Fibroblast of lung (primary cell): ENCODE results near the gene CCNJL. TPM values are rescaled to one million over a fixed set of nuclear protein-coding genes. Genes with fewer than 3 reads are reported as not detected.

ENCODE experiments used
- DNase-seq, 2 donors: peaks; one replicate each; pipeline versions ENCODE4 v3.0.0 to v3.0.0-alpha.2; 2010; ENCODE audit warnings: low read depth in 2 of 2
- H2AFZ ChIP-seq: 2 replicates; pipeline ENCODE4 v1.5.1; 2012; ENCODE audit warnings: low read length, control low read depth, inconsistent platforms
- H3K27ac ChIP-seq: 2 replicates; pipeline ENCODE4 v1.5.1; 2011; ENCODE audit warnings: low read length, control low read depth; ENCODE audit not compliant: insufficient read depth
- H3K27me3 ChIP-seq: 2 replicates; pipeline ENCODE4 v1.5.1; 2011; ENCODE audit warnings: mild to moderate bottlenecking, low read length; ENCODE audit not compliant: control insufficient read depth, insufficient read depth
- H3K36me3 ChIP-seq: 2 replicates; pipeline ENCODE4 v1.5.1; 2011; ENCODE audit warnings: low read length; ENCODE audit not compliant: control insufficient read depth, insufficient read depth
- H3K4me1 ChIP-seq: 2 replicates; pipeline ENCODE4 v1.5.1; 2011; ENCODE audit warnings: low read length; ENCODE audit not compliant: control insufficient read depth, insufficient read depth; ENCODE audit errors: extremely low read depth
- H3K4me2 ChIP-seq: 2 replicates; pipeline ENCODE4 v1.5.1; 2011; ENCODE audit warnings: low read length, control low read depth; ENCODE audit not compliant: insufficient read depth; ENCODE audit errors: extremely low read depth
- H3K4me3 ChIP-seq, 4 experiments: fragments of 200-600 bp in 1 of 4; sonication (generic) in 1 of 4; replicated peaks in 1 of 4; 2 replicates each; pipeline ENCODE4 v1.5.1; 2011 to 2016; ENCODE audit warnings: low read length in 4 of 4, low read depth in 3 of 4, mild to moderate bottlenecking in 3 of 4, control low read depth in 2 of 4, inconsistent platforms in 1 of 4, mixed read lengths in 1 of 4; ENCODE audit not compliant: insufficient read depth in 1 of 4; ENCODE audit errors: control extremely low read depth in 1 of 4
- H3K79me2 ChIP-seq: 2 replicates; pipeline ENCODE4 v1.5.1; 2012; ENCODE audit warnings: mild to moderate bottlenecking, low read length, inconsistent platforms; ENCODE audit not compliant: control insufficient read depth, insufficient read depth
- H3K9ac ChIP-seq: 2 replicates; pipeline ENCODE4 v1.5.1; 2011; ENCODE audit warnings: mild to moderate bottlenecking, low read length, control low read depth; ENCODE audit not compliant: insufficient read depth
- H3K9me3 ChIP-seq: 2 replicates; pipeline ENCODE4 v1.5.1; 2012; ENCODE audit warnings: low read depth, low read length; ENCODE audit not compliant: control insufficient read depth, insufficient read depth
- H4K20me1 ChIP-seq: 2 replicates; pipeline ENCODE4 v1.5.1; 2011; ENCODE audit warnings: low read length; ENCODE audit not compliant: control insufficient read depth, insufficient read depth; ENCODE audit errors: extremely low read depth
- EZH2 ChIP-seq: IDR thresholded peaks from 2 replicates; pipeline ENCODE4 v1.5.1; 2012; ENCODE audit warnings: low read length, control low read depth, mild to moderate bottlenecking; ENCODE audit errors: missing control alignments
- polyA plus RNA-seq, 2 donors: library from polyadenylated mRNA; depleted of rRNA in 1 of 2; stranded (reverse) in 1 of 2; unstranded in 1 of 2; fragments of >200 nt; gene quantifications; 2 replicates each; pipeline ENCODE4 v1.2.1, GENCODE V29; 2011 to 2012; ENCODE audit warnings: missing spikeins in 1 of 2
- total RNA-seq: library from RNA; depleted of rRNA; stranded (reverse); fragments of >200 nt; gene quantifications from 2 replicates; pipeline ENCODE4 v1.2.1, GENCODE V29; 2014
- TF ChIP-seq, protein P1 (sequence below), 2 donors: IDR thresholded peaks in 1 of 2; conservative IDR thresholded peaks in 1 of 2; 1 replicate in 1 of 2; 2 replicates in 1 of 2; pipeline ENCODE4 v1.5.1; 2011 to 2012; ENCODE audit warnings: low read length in 2 of 2, control low read depth in 1 of 2, inconsistent platforms in 1 of 2, low read depth in 1 of 2, mild to moderate bottlenecking in 1 of 2

Gene CCNJL
- total and polyA plus RNA-seq, 2 donors (not counting 1 experiment from before 2014, with no cell fraction given) = 0.73 TPM; not detected in 1

DNA sequence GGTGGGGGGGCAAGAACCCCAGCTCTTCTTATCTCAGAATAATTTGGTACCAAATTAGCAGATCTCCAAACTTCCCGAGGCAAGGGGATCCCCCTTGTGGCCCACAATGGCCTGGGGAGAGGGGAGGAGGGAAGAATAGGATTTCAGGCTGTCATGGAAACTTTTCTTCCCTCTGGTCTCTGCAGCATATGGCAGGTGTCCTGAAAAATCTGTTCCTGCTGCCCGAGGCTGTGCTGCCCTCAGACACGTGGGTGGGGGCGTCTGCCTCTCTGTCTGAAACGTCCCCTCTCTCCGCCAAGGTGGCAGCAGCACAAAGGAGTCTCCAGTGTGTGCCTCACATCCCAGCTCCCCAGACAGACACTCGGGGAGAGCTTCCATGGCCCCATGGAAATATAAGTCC is 34.0 kb downstream of the CCNJL start:
- no peak for DNase-seq
- Histone ChIP-seq H3K4me2 (no peak overlapping the region), H3K79me2 (no peaks in the 10 kb centered on the region), H3K9me3 (no peaks in the 10 kb centered on the region), H3K27me3 (no peaks in the 10 kb centered on the region), H2AFZ (no peak overlapping the region), H3K27ac (no peak overlapping the region), H3K4me1 (no peaks in the 10 kb centered on the region), H3K9ac (no peak overlapping the region), H4K20me1 (no peaks in the 10 kb centered on the region), H3K36me3 (no peaks in the 10 kb centered on the region), H3K4me3 (no peak overlapping the region)
- TF ChIP-seq, protein P1, sequence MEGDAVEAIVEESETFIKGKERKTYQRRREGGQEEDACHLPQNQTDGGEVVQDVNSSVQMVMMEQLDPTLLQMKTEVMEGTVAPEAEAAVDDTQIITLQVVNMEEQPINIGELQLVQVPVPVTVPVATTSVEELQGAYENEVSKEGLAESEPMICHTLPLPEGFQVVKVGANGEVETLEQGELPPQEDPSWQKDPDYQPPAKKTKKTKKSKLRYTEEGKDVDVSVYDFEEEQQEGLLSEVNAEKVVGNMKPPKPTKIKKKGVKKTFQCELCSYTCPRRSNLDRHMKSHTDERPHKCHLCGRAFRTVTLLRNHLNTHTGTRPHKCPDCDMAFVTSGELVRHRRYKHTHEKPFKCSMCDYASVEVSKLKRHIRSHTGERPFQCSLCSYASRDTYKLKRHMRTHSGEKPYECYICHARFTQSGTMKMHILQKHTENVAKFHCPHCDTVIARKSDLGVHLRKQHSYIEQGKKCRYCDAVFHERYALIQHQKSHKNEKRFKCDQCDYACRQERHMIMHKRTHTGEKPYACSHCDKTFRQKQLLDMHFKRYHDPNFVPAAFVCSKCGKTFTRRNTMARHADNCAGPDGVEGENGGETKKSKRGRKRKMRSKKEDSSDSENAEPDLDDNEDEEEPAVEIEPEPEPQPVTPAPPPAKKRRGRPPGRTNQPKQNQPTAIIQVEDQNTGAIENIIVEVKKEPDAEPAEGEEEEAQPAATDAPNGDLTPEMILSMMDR (conservative IDR thresholded peaks at IDR 0.05 in 1 of 2, IDR thresholded peaks at IDR 0.05 in 1 of 2; ENCODE audit: low read depth in 1 of 2, low read length in 2 of 2) = no peak
- TF ChIP-seq EZH2 = no peak

DNA sequence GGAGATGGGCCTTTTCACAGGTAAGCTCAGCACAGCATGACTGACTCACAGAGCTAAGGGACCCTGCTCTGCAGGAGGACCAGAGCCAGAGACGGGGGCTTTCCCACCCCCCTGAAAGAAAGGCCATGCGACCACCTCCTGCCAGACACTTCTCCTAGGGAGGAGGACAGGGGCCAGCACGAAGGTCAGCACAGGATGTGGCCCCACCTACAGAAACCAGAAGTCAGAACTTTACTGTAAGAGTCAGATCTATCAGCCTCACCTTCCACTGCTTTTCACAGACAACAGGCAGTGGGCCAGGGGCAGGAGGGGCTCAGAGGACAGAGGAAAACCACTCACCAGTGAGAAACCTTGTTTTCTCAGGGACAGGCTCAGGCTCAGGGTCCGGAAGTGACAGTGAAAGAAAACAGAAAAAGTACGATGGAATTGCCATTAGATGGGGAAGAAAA is 37.9 kb downstream of the CCNJL start:
- Histone ChIP-seq H3K9ac (no peak overlapping the region), H3K4me1 (no peaks in the 10 kb centered on the region), H3K4me3 (no peak overlapping the region), H3K79me2 (no peaks in the 10 kb centered on the region), H4K20me1 (no peaks in the 10 kb centered on the region), H3K27me3 (no peaks in the 10 kb centered on the region), H3K27ac (no peak overlapping the region), H3K4me2 (no peak overlapping the region), H3K36me3 (no peaks in the 10 kb centered on the region), H3K9me3 (no peaks in the 10 kb centered on the region), H2AFZ (no peak overlapping the region)
- TF ChIP-seq EZH2 = no peak
- TF ChIP-seq, protein P1 (conservative IDR thresholded peaks at IDR 0.05 in 1 of 2, IDR thresholded peaks at IDR 0.05 in 1 of 2; ENCODE audit: low read depth in 1 of 2, low read length in 2 of 2) = no peak
- DNase-seq = no peak

DNA sequence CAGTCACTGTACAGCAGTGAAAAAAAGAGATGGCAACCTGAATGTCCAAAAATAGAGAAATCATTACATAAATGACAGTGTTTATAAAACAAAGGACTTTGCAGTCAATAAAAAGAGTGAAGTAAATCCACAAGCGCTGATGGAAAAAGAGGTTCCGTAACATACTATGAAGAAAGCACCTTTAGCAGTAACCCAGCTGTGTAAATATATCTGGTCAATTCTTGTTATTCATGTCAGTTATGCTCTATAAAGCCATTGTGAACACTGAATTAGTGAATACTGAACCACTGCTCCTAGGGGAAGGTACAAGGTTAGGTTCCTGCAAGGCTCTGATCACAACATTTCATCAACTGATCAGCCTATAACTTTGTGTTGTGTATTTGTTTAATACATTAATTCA is 39.5 kb downstream of the CCNJL start:
- no peak overlapping the region for H3K27ac ChIP-seq
- no peaks in the 10 kb centered on the region for H3K36me3 ChIP-seq
- H3K27me3 ChIP-seq = no peaks in the 10 kb centered on the region
- no peak for DNase-seq
- peaks cover 6% of the 10 kb centered on the region for H3K4me1 ChIP-seq
- TF ChIP-seq EZH2 = no peak
- TF ChIP-seq, protein P1 (conservative IDR thresholded peaks at IDR 0.05 in 1 of 2, IDR thresholded peaks at IDR 0.05 in 1 of 2; ENCODE audit: low read depth in 1 of 2, low read length in 2 of 2) = no peak
- no peaks in the 10 kb centered on the region for H3K79me2 ChIP-seq
- no peak overlapping the region for H3K9ac ChIP-seq
- H3K9me3 ChIP-seq = no peaks in the 10 kb centered on the region
- H4K20me1 ChIP-seq = no peaks in the 10 kb centered on the region
- H2AFZ ChIP-seq = no peak overlapping the region
- H3K4me2 ChIP-seq = no peak overlapping the region
- no peak overlapping the region for H3K4me3 ChIP-seq
